ENCODE results near the gene SLFN5. TPM values are rescaled to one million over a fixed set of nuclear protein-coding genes. Genes with fewer than 3 reads are reported as not detected.
"Not testable (repeated sequence)": the region's sequence is repeated elsewhere in the genome, so short reads cannot be mapped to it uniquely, and the experiment has no call there.

The SLFN5 gene
- polyA plus RNA-seq, 1 of the 3 experiments (the other 2 are of a cell fraction) = 1.4 TPM

GRCh38 chr17:35224436-35224835 is 18.4 kb upstream of the SLFN5 start (continued):
- TF ChIP-seq REST (IDR thresholded peaks at IDR 0.05; ENCODE audit: low read depth, low read length) (no peak), FOSL2 (IDR thresholded peaks at IDR 0.05; ENCODE audit: borderline replicate concordance, low read depth) (no peak), TAF1 (IDR thresholded peaks at IDR 0.05; ENCODE audit: borderline replicate concordance, low read depth, low read length) (no peak)

- CTCF ChIA-PET = no interaction called here
- peaks cover 33% of the 10 kb centered on the region; the same call in 1 of the 2 replicates for H3K27me3 ChIP-seq (ENCODE audit: insufficient read depth)
- no peak overlapping the region for H3K4me2 ChIP-seq
- no peaks in the 10 kb centered on the region for H4K20me1 ChIP-seq (ENCODE audit: insufficient read depth)
- no peaks in the 10 kb centered on the region for H3F3A ChIP-seq (replicated peaks; ENCODE audit: insufficient read depth)
- H3K9ac ChIP-seq = no peak overlapping the region
- no peaks in the 10 kb centered on the region for H3K4me1 ChIP-seq (ENCODE audit: control insufficient read depth in 1 of 2, insufficient read depth in 2 of 2, low read depth in 1 of 2, low read length in 1 of 2)
- H3K9me2 ChIP-seq = no peaks in the 10 kb centered on the region
- 19% methylated on average over 2 of the region's 2 CpGs for WGBS (ENCODE audit: low lambda C conversion rate)
- no peak overlapping the region for H3K4me3 ChIP-seq (ENCODE audit: low read depth in 2 of 2, low read length in 1 of 2)
- no peaks in the 10 kb centered on the region for H3K79me2 ChIP-seq (ENCODE audit: insufficient read depth)
- no peak for DNase-seq
- POLR2A ChIA-PET = no interaction called here
- H3K9me3 ChIP-seq = no peaks in the 10 kb centered on the region
- H3K36me3 ChIP-seq (replicated peaks in 1 of 2; ENCODE audit: control insufficient read depth in 1 of 2, insufficient read depth in 2 of 2, low read length in 1 of 2) = no peaks in the 10 kb centered on the region
- H2AFZ ChIP-seq (ENCODE audit: low read depth) = no peak overlapping the region
- TF ChIP-seq RCOR1 (IDR thresholded peaks at IDR 0.05; ENCODE audit: low read length) = no peak
- TF ChIP-seq, protein P1, sequence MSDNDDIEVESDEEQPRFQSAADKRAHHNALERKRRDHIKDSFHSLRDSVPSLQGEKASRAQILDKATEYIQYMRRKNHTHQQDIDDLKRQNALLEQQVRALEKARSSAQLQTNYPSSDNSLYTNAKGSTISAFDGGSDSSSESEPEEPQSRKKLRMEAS (IDR thresholded peaks at IDR 0.05; ENCODE audit: low read depth) = no peak
- H3K27ac ChIP-seq (ENCODE audit: low read depth in 2 of 2, low read length in 1 of 2) = no peak overlapping the region
Measured at GRCh38 chr17:35227546-35227945, 15.3 kb upstream of the SLFN5 start.

DNA sequence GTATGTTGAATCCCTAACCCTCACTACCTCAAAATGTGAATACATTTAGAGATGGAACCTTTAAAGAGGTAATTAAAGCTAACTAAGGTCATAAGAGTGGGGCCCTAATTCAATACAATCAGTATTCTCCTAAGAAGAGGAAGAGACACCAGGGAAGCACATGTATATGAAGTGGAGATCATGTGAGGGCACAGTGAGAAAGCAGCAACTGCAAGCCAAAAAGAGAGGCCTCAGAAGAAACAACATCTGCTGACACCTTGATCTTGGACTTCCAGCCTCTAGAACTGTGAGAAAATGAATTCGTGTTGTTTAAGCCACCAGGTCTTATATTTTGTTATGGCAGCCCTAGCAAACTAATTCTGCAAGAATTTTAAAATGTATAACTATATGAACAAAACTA is 13.2 kb upstream of the SLFN5 start:
- Histone ChIP-seq H3K27me3 (ENCODE audit: insufficient read depth) (peaks cover 40% of the 10 kb centered on the region; the same call in 1 of the 2 replicates), H4K20me1 (ENCODE audit: insufficient read depth) (no peaks in the 10 kb centered on the region), H3K27ac (ENCODE audit: low read depth in 2 of 2, low read length in 1 of 2) (no peak overlapping the region), H3K9me3 (no peaks in the 10 kb centered on the region), H3K9ac (no peak overlapping the region), H3K36me3 (replicated peaks in 1 of 2; ENCODE audit: control insufficient read depth in 1 of 2, insufficient read depth in 2 of 2, low read length in 1 of 2) (no peaks in the 10 kb centered on the region), H3K79me2 (ENCODE audit: insufficient read depth) (no peaks in the 10 kb centered on the region), H3K9me2 (no peaks in the 10 kb centered on the region), H3K4me1 (ENCODE audit: control insufficient read depth in 1 of 2, insufficient read depth in 2 of 2, low read depth in 1 of 2, low read length in 1 of 2) (no peaks in the 10 kb centered on the region), H3K4me3 (ENCODE audit: low read depth in 2 of 2, low read length in 1 of 2) (no peak overlapping the region), H3K4me2 (no peak overlapping the region), H2AFZ (ENCODE audit: low read depth) (no peak overlapping the region), H3F3A (replicated peaks; ENCODE audit: insufficient read depth) (no peaks in the 10 kb centered on the region)
- WGBS (ENCODE audit: low lambda C conversion rate) = 0% methylated on average over 1 of the region's 1 CpG
- no peak for DNase-seq
- POLR2A ChIA-PET = no interaction called here
- CTCF ChIA-PET = no interaction called here
- TF ChIP-seq, protein P2, sequence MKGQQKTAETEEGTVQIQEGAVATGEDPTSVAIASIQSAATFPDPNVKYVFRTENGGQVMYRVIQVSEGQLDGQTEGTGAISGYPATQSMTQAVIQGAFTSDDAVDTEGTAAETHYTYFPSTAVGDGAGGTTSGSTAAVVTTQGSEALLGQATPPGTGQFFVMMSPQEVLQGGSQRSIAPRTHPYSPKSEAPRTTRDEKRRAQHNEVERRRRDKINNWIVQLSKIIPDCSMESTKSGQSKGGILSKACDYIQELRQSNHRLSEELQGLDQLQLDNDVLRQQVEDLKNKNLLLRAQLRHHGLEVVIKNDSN (IDR thresholded peaks at IDR 0.05; ENCODE audit: borderline replicate concordance, low read depth) = no peak
- no peak for TF ChIP-seq IRF3 (IDR thresholded peaks at IDR 0.05; ENCODE audit: low read depth, low read length)

- WGBS (ENCODE audit: low lambda C conversion rate) = 9% methylated on average over 4 of the region's 4 CpGs
- H3K9me2 ChIP-seq; DNase-seq; H3K36me3 ChIP-seq (replicated peaks in 1 of 2; ENCODE audit: control insufficient read depth in 1 of 2, insufficient read depth in 2 of 2, low read length in 1 of 2); H3K9me3 ChIP-seq; H3F3A ChIP-seq (replicated peaks; ENCODE audit: insufficient read depth); H3K4me3 ChIP-seq (ENCODE audit: low read depth in 2 of 2, low read length in 1 of 2); H3K27ac ChIP-seq (ENCODE audit: low read depth in 2 of 2, low read length in 1 of 2); H3K4me1 ChIP-seq (ENCODE audit: control insufficient read depth in 1 of 2, insufficient read depth in 2 of 2, low read depth in 1 of 2, low read length in 1 of 2); H3K4me2 ChIP-seq; H3K9ac ChIP-seq; POLR2A ChIA-PET; CTCF ChIA-PET; H2AFZ ChIP-seq (ENCODE audit: low read depth); H4K20me1 ChIP-seq (ENCODE audit: insufficient read depth); H3K79me2 ChIP-seq (ENCODE audit: insufficient read depth): not testable (repeated sequence)
- H3K27me3 ChIP-seq (ENCODE audit: insufficient read depth) = peaks cover 32% of the 10 kb centered on the region; the same call in 1 of the 2 replicates
Measured at GRCh38 chr17:35234315-35234714, 8.6 kb upstream of the SLFN5 start.

Data from SK-N-SH (cell line).